ENCODE measurements around the gene ISLR. TPM values are rescaled to one million over a fixed set of nuclear protein-coding genes. Genes with fewer than 3 reads are reported as not detected.

ISLR gene
- total RNA-seq, 8 experiments from 2014 or later: 0.54 to 278 (median 1.5) TPM

DNA sequence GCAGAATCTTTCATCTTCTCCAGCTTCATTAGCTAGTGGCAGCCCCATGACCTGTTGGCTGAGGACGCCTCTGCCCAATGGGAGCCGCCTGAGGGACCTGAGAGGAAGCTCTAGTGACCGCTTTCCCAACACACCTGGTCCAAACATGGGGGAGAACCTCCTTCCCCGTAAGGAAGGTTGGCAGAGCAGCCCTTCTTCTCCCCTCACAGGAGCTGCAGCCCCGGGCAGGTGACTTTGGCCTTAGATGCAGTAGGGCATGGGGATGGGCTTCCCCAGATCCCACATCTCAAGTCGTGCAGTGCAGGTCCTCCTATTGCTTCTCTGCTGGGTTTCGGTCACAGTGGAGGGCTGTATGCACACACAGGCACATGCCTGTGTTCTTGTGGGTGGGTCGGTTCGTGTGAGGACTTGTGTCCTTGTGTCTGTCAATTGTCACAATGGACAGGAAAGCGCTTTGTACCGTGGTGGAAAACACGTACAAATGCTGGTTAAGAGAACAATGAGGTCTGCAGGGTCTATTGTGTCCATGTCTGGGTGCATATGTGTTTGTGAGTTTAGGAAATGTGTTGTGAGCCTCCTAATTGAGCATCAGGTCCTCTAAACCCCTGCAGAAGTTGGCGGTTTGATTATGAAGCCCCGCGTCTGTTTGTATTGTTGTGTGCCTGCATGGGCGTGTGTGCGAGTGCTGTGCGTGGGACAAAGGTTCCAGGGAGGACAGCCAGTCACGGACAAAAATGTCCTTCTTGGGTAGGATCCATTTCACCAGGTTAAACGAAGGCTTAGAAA lies 41.7 kb upstream of the ISLR start:
- H3K4me1 ChIP-seq (replicated peaks in 1 of 2): peaks cover 49 to 56% of the 10 kb centered on the region in 2 donors
- H3K4me3 ChIP-seq: peak overlapping the region; percentile 22 to 40 (median 36)
- 0 to 100% (median 60%) methylated on average over 1 to 10 of the region's 20 CpGs; no CpG with 5 or more reads in 1 of the 10 experiments for WGBS, 10 experiments
- H3K27ac ChIP-seq: no peak overlapping the region
- ATAC-seq (replicated peaks in 6 of 8): no peak
- in situ Hi-C loops (cut with MboI; ENCODE audit: low pct_unique_long_range_greater_than_20kb in 2 of 9, low sequenced_read_pairs in 9 of 9, unreplicated experiment in 9 of 9): loop anchor here in 5 of 9 experiments (10.0 to 25.0 kb wide), 2 partner anchors 163 to 180 kb away; no protein-coding TSS in a partner anchor

DNA sequence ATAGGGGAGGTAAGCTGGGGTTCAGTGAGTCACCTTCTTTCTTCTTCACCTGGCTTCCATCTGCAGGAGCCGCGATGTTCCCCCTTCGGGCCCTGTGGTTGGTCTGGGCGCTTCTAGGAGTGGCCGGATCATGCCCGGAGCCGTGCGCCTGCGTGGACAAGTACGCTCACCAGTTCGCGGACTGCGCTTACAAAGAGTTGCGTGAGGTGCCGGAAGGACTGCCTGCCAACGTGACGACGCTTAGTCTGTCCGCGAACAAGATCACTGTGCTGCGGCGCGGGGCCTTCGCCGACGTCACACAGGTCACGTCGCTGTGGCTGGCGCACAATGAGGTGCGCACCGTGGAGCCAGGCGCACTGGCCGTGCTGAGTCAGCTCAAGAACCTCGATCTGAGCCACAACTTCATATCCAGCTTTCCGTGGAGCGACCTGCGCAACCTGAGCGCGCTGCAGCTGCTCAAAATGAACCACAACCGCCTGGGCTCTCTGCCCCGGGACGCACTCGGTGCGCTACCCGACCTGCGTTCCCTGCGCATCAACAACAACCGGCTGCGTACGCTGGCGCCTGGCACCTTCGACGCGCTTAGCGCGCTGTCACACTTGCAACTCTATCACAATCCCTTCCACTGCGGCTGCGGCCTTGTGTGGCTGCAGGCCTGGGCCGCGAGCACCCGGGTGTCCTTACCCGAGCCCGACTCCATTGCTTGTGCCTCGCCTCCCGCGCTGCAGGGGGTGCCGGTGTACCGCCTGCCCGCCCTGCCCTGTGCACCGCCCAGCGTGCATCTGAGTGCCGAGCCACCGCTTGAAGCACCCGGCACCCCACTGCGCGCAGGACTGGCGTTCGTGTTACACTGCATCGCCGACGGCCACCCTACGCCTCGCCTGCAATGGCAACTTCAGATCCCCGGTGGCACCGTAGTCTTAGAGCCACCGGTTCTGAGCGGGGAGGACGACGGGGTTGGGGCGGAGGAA lies 40.5 kb upstream of the ISLR start:
- Histone ChIP-seq H3K4me1 (replicated peaks in 1 of 2) (peaks cover 54 to 56% of the 10 kb centered on the region in 2 donors), H3K27ac (no peak overlapping the region), H3K4me3 (no peak overlapping the region)
- ATAC-seq (replicated peaks in 6 of 8): no peak
- in situ Hi-C loops (cut with MboI; ENCODE audit: low pct_unique_long_range_greater_than_20kb in 2 of 9, low sequenced_read_pairs in 9 of 9, unreplicated experiment in 9 of 9): loop anchor here in 5 of 9 experiments (10.0 to 25.0 kb wide), 2 partner anchors 162 to 179 kb away; no protein-coding TSS in a partner anchor
- WGBS, 10 experiments: 0 to 96% (median 72%) methylated on average over 2 to 30 of the region's 90 CpGs; no CpG with 5 or more reads in 4 of the 10 experiments

DNA sequence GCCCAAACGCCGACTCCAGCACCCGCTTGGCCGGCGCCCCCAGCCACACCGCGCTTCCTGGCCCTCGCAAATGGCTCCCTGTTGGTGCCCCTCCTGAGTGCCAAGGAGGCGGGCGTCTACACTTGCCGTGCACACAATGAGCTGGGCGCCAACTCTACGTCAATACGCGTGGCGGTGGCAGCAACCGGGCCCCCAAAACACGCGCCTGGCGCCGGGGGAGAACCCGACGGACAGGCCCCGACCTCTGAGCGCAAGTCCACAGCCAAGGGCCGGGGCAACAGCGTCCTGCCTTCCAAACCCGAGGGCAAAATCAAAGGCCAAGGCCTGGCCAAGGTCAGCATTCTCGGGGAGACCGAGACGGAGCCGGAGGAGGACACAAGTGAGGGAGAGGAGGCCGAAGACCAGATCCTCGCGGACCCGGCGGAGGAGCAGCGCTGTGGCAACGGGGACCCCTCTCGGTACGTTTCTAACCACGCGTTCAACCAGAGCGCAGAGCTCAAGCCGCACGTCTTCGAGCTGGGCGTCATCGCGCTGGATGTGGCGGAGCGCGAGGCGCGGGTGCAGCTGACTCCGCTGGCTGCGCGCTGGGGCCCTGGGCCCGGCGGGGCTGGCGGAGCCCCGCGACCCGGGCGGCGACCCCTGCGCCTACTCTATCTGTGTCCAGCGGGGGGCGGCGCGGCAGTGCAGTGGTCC lies 39.7 kb upstream of the ISLR start:
- Histone ChIP-seq H3K4me3 (no peak overlapping the region), H3K27ac (no peak overlapping the region), H3K4me1 (replicated peaks in 1 of 2) (peaks cover 47 to 48% of the 10 kb centered on the region in 2 donors)
- ATAC-seq (replicated peaks in 6 of 8): no peak
- 11 to 100% (median 52%) methylated on average over 3 to 19 of the region's 71 CpGs; no CpG with 5 or more reads in 4 of the 10 experiments for WGBS, 10 experiments
- in situ Hi-C loops (cut with MboI; ENCODE audit: low pct_unique_long_range_greater_than_20kb in 2 of 9, low sequenced_read_pairs in 9 of 9, unreplicated experiment in 9 of 9): loop anchor here in 5 of 9 experiments (10.0 to 25.0 kb wide), 2 partner anchors 161 to 178 kb away; no protein-coding TSS in a partner anchor

DNA sequence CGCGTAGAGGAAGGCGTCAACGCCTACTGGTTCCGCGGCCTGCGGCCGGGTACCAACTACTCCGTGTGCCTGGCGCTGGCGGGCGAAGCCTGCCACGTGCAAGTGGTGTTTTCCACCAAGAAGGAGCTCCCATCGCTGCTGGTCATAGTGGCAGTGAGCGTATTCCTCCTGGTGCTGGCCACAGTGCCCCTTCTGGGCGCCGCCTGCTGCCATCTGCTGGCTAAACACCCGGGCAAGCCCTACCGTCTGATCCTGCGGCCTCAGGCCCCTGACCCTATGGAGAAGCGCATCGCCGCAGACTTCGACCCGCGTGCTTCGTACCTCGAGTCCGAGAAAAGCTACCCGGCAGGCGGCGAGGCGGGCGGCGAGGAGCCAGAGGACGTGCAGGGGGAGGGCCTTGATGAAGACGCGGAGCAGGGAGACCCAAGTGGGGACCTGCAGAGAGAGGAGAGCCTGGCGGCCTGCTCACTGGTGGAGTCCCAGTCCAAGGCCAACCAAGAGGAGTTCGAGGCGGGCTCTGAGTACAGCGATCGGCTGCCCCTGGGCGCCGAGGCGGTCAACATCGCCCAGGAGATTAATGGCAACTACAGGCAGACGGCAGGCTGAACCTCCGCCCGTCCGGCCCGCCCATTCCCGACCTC lies 39.0 kb upstream of the ISLR start:
- no peak for ATAC-seq (replicated peaks in 6 of 8)
- in situ Hi-C loops (cut with MboI; ENCODE audit: low pct_unique_long_range_greater_than_20kb in 2 of 9, low sequenced_read_pairs in 9 of 9, unreplicated experiment in 9 of 9): loop anchor here in 5 of 9 experiments (10.0 to 25.0 kb wide), 2 partner anchors 160 to 178 kb away; no protein-coding TSS in a partner anchor
- Histone ChIP-seq H3K4me1 (replicated peaks in 1 of 2) (peaks cover 41 to 47% of the 10 kb centered on the region in 2 donors), H3K4me3 (no peak overlapping the region), H3K27ac (no peak overlapping the region)
- 24 to 100% (median 66%) methylated on average over 2 to 27 of the region's 53 CpGs; no CpG with 5 or more reads in 6 of the 10 experiments for WGBS, 10 experiments

DNA sequence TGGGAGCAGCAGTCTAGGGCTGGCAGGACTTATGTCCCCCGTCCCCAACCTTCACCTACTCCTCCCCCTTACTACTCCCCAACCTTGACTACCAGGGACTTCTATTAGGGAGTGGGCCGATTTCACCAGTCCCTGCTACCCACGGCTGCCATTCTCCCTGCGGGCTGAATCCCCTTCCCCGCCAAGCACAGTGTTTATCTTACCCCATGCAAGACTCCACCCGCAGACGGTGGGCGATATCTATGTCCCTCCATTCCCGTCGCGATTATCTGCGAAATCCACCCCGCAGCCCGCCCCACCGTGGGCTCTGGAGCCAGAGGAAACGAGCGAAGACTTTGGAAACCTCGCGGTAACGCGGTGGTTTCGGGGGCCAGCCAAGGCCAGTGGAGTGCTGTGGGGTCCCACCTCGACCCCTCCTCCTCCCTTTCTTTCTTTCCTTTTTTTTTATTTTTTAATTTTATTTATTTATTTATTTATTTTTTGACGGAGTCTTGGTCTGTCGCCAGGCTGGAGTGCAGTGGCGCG lies 38.4 kb upstream of the ISLR start:
- H3K4me3 ChIP-seq: peak overlapping the region in 2 of 5 donors; percentile 28 to 32
- H3K27ac ChIP-seq: peak overlapping the region; percentile 83 to 88
- in situ Hi-C loops (cut with MboI; ENCODE audit: low pct_unique_long_range_greater_than_20kb in 2 of 9, low sequenced_read_pairs in 9 of 9, unreplicated experiment in 9 of 9): loop anchor here in 5 of 9 experiments (10.0 to 25.0 kb wide), 2 partner anchors 160 to 177 kb away; no protein-coding TSS in a partner anchor
- 25 to 92% (median 51%) methylated on average over 1 to 15 of the region's 27 CpGs; no CpG with 5 or more reads in 2 of the 10 experiments for WGBS, 10 experiments
- H3K4me1 ChIP-seq (replicated peaks in 1 of 2): peaks cover 39 to 53% of the 10 kb centered on the region in 2 donors
- no peak for ATAC-seq (replicated peaks in 6 of 8)

DNA sequence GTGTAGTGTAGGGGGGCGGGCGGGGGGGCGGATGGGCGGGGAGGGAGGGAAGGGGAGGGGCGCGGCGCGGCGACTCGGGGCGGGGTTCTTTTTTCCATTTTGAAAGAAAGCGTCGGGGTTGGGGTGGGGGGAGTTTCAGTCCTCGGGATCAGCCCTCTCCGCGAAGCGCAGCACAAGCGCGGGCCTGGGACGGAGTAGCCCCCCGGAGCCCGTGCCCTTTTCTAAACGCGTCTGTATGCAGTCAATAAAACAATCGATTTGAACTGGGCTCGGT lies 37.0 kb upstream of the ISLR start:
- H3K4me1 ChIP-seq (replicated peaks in 1 of 2): peaks cover 34 to 45% of the 10 kb centered on the region in 2 donors
- in situ Hi-C loops (cut with MboI; ENCODE audit: low pct_unique_long_range_greater_than_20kb in 2 of 9, low sequenced_read_pairs in 9 of 9, unreplicated experiment in 9 of 9): loop anchor here in 5 of 9 experiments (10.0 to 25.0 kb wide), 2 partner anchors 158 to 176 kb away; no protein-coding TSS in a partner anchor
- peak overlapping the region; percentile 16 to 44 (median 28) for H3K4me3 ChIP-seq
- ATAC-seq (replicated peaks in 6 of 8): peak in 7 of 8 experiments; percentile 5 to 66 (median 51)
- 2% methylated on average over 8 of the region's 26 CpGs; no CpG with 5 or more reads in 9 of the 10 experiments for WGBS, 10 experiments
- H3K27ac ChIP-seq: peak overlapping the region; percentile 48 to 88

DNA sequence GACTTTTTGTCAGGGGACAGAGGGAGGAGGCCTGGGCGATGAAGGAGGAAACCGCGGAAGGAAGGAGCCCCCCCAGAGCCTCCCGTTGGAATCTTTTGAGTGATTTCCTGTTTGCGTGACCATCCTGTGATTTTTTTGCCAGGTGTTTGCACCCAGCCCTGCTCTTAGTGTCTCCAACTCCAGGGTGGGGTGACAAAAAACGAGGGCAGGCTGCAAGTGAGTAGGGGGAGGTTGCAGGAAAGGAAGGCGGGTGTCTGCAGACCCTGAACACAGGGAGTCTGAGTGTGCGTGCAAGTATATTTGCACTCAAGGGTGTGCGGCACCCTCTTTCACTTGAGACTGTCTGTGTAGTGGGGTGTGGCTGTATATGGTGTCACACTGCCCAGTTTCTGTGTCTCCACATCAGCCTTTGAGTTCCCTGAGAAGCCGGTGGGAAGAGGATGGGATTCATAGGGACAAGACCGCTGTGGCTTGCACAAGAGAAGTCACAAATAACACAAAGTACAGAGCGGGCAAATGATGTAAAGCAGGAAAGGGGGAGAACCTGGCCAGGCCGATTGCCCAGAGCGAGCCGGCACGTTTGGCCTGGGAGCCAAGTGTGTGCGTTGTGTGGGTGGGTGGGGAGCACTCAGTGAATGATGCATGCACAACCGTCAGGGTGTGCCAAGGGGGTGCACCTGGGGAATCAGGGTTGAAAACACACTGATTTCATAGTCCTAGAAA lies 36.5 kb upstream of the ISLR start:
- peak in 5 of 8 experiments; percentile 2 to 12 (median 9) for ATAC-seq (replicated peaks in 6 of 8)
- in situ Hi-C loops (cut with MboI; ENCODE audit: low pct_unique_long_range_greater_than_20kb in 2 of 9, low sequenced_read_pairs in 9 of 9, unreplicated experiment in 9 of 9): loop anchor here in 5 of 9 experiments (10.0 to 25.0 kb wide), 2 partner anchors 158 to 175 kb away; no protein-coding TSS in a partner anchor
- H3K4me3 ChIP-seq: peak overlapping the region; percentile 16 to 44 (median 28)
- H3K4me1 ChIP-seq (replicated peaks in 1 of 2): peaks cover 29 to 42% of the 10 kb centered on the region in 2 donors
- peak overlapping the region; percentile 48 to 88 for H3K27ac ChIP-seq
- 29 to 57% (median 52%) methylated on average over 3 to 8 of the region's 18 CpGs; no CpG with 5 or more reads in 6 of the 10 experiments for WGBS, 10 experiments

DNA sequence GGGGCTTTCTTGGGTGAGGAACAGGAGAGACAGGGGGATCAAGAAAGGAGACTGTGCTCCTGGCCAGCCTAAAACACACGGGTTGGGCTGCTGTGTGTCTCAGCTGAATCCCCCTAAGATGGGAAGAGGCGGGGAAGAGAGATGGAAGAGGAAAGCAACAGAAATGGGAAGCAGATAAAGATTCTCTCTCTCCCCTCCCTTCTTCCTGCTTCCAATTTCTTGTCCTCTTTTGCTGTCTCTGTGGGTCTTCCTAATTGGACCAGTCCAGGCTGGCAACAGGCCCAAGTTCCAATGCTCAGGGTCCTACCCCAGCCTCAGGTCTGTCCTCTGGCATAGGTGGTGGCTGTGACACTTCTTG lies 36.0 kb upstream of the ISLR start:
- ATAC-seq (replicated peaks in 6 of 8): no peak
- Histone ChIP-seq H3K4me1 (replicated peaks in 1 of 2) (peaks cover 29 to 40% of the 10 kb centered on the region in 2 donors), H3K27ac (peak overlapping the region in 1 of 2 donors; percentile 2), H3K4me3 (no peak overlapping the region)
- 89 to 100% (median 100%) methylated on average over 1 to 2 of the region's 2 CpGs; no CpG with 5 or more reads in 7 of the 10 experiments for WGBS, 10 experiments
- in situ Hi-C loops (cut with MboI; ENCODE audit: low pct_unique_long_range_greater_than_20kb in 2 of 9, low sequenced_read_pairs in 9 of 9, unreplicated experiment in 9 of 9): loop anchor here in 5 of 9 experiments (10.0 to 25.0 kb wide), 2 partner anchors 157 to 175 kb away; no protein-coding TSS in a partner anchor

DNA sequence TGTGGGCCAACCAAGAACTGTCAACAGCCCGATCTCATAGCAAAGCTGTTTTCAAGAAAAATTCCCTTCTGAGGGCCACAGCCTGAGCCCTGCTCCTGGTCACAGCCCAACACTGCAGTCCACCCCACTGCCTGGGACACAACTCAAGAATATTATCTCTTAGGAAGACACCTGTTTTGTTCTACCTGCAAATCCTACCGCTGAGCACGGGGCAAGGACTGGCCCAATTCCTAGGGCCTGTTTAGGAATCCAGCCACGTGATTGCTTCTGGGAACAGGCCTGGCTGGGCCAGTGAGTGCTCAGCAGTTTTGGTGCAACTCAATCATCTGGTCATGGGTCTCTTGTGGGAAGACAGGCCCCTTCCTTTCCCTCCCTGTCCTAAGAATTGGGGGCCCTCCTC lies 34.9 kb upstream of the ISLR start:
- no peak for ATAC-seq (replicated peaks in 6 of 8)
- Histone ChIP-seq H3K4me3 (no peak overlapping the region), H3K4me1 (replicated peaks in 1 of 2) (peaks cover 29 to 40% of the 10 kb centered on the region in 2 donors), H3K27ac (no peak overlapping the region)
- in situ Hi-C loops (cut with MboI; ENCODE audit: low pct_unique_long_range_greater_than_20kb in 2 of 9, low sequenced_read_pairs in 9 of 9, unreplicated experiment in 9 of 9): loop anchor here in 5 of 9 experiments (10.0 to 25.0 kb wide), 2 partner anchors 156 to 174 kb away; no protein-coding TSS in a partner anchor
- WGBS, 10 experiments: 77 to 100% (median 95%) methylated on average over 1 to 4 of the region's 4 CpGs; no CpG with 5 or more reads in 6 of the 10 experiments

DNA sequence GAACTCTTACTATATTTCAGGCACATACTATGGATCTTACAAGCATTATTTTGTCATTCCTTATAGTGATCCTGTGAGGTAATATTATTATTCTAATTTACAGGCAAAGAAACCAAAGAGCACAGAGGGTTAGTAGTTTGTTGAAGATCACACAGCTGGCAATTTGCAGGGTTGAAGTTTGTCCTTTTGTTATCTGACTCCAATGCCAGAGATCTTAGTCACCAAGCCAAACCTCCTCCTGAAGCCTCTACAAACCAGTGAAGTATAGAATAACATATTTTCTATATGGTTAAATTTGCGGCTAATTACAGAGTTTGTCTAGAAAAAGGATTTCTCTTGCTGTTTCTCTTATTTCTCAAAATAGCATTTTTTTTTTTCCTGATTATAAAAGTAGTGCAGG lies 31.9 kb upstream of the ISLR start:
- no peak overlapping the region for H3K27ac ChIP-seq
- in situ Hi-C loops (cut with MboI; ENCODE audit: low pct_unique_long_range_greater_than_20kb in 2 of 9, low sequenced_read_pairs in 9 of 9, unreplicated experiment in 9 of 9): loop anchor here in 5 of 9 experiments (10.0 to 25.0 kb wide), 2 partner anchors 163 to 171 kb away; no protein-coding TSS in a partner anchor
- H3K4me1 ChIP-seq (replicated peaks in 1 of 2): peaks cover 16 to 21% of the 10 kb centered on the region in 2 donors
- WGBS, 10 experiments: 29 to 100% (median 100%) methylated on average over 1 of the region's 1 CpG; no CpG with 5 or more reads in 1 of the 10 experiments
- no peak for ATAC-seq (replicated peaks in 6 of 8)
- no peak overlapping the region for H3K4me3 ChIP-seq
